Ureter (tissue), 1 donor: ENCODE results near the gene ZNF460. TPM values are rescaled to one million over a fixed set of nuclear protein-coding genes. Genes with fewer than 3 reads are reported as not detected.

Source experiments
- DNase-seq: peaks from one replicate; pipeline ENCODE4 v3.0.0-alpha.2; 2020; ENCODE audit warnings: low spot score
- total RNA-seq: library from RNA; stranded (reverse); gene quantifications from one replicate; pipeline ENCODE4 v1.2.4, GENCODE V29; 2023
- donor health status: DM: yes; HTN: yes; CAD: no.

The ZNF460 gene
- total RNA-seq, 1 donor from 2014 or later: 101 TPM

GRCh38 chr19:57280962-57281400 lies 696 bp downstream of the ZNF460 start:
- peak; percentile 54 for DNase-seq

GRCh38 chr19:57282011-57282643 lies 1.8 kb downstream of the ZNF460 start:
- no peak for DNase-seq

GRCh38 chr19:57288373-57288772 lies 8.1 kb downstream of the ZNF460 start:
- no peak for DNase-seq

- no peak for DNase-seq
Observed at GRCh38 chr19:57290970-57291369, 10.7 kb downstream of the ZNF460 start.

GRCh38 chr19:57292547-57292946 lies 12.3 kb downstream of the ZNF460 start:
- DNase-seq: no peak

- DNase-seq: no peak
Observed at GRCh38 chr19:57293719-57294118, 13.4 kb downstream of the ZNF460 start.

- DNase-seq: no peak
Observed at GRCh38 chr19:57302020-57302465, 21.8 kb downstream of the ZNF460 start.

GRCh38 chr19:57302727-57303401 lies 22.6 kb downstream of the ZNF460 start:
- DNase-seq: no peak

- no peak for DNase-seq
Observed at GRCh38 chr19:57305056-57305455, 24.8 kb downstream of the ZNF460 start.

- no peak for DNase-seq
Observed at GRCh38 chr19:57308514-57308913, 28.2 kb downstream of the ZNF460 start.

GRCh38 chr19:57310792-57311191 lies 30.5 kb downstream of the ZNF460 start:
- DNase-seq: no peak

GRCh38 chr19:57314146-57314545 lies 33.9 kb downstream of the ZNF460 start:
- no peak for DNase-seq

- no peak for DNase-seq
Observed at GRCh38 chr19:57317503-57317902, 37.2 kb downstream of the ZNF460 start.

- no peak for DNase-seq
Observed at GRCh38 chr19:57319869-57320179, 39.5 kb downstream of the ZNF460 start.

- peak; percentile 97 for DNase-seq
Observed at GRCh38 chr19:57320180-57321084, 40.1 kb downstream of the ZNF460 start, which contains the start of gene ZNF543. Gene ZNF543 (plus strand): TSS chr19:57320472. CDS start chr19:57320854, 382 bp downstream.

- DNase-seq: no peak
Observed at GRCh38 chr19:57321116-57321515, 40.8 kb downstream of the ZNF460 start.

GRCh38 chr19:57321751-57322150 lies 41.5 kb downstream of the ZNF460 start:
- no peak for DNase-seq

GRCh38 chr19:57324992-57325391 lies 44.7 kb downstream of the ZNF460 start:
- no peak for DNase-seq

- DNase-seq: no peak
Observed at GRCh38 chr19:57327993-57328392, 47.7 kb downstream of the ZNF460 start.

GRCh38 chr19:57334191-57334590 lies 53.9 kb downstream of the ZNF460 start:
- no peak for DNase-seq

- no peak for DNase-seq
Observed at GRCh38 chr19:57338877-57339276, 58.6 kb downstream of the ZNF460 start.

- DNase-seq: no peak
Observed at GRCh38 chr19:57342582-57342981, 62.3 kb downstream of the ZNF460 start.
